Left renal cortex interstitium (tissue), 4 donors: ENCODE results near the gene DMRTB1. TPM values are rescaled to one million over a fixed set of nuclear protein-coding genes. Genes with fewer than 3 reads are reported as not detected.

Experiments
- DNase-seq, 4 donors: peaks; one replicate each; pipeline ENCODE4 v3.0.0-alpha.2; 2013; ENCODE audit warnings: low read depth in 4 of 4, low spot score in 2 of 4, missing footprints in 1 of 4
- polyA plus RNA-seq, 4 donors: library from polyadenylated mRNA; unstranded; fragments of 120-200 nt; gene quantifications; one replicate each; pipeline ENCODE4 v1.2.1, GENCODE V29; 2013; ENCODE audit not compliant: insufficient read length in 4 of 4

The DMRTB1 gene
- polyA plus RNA-seq, 4 donors: 0.13 to 0.18 TPM; not detected in 2

- no peak for DNase-seq
Measured at GRCh38 chr1:53462769-53463501, 3.7 kb downstream of the DMRTB1 start.

GRCh38 chr1:53463961-53464899 is 5.0 kb downstream of the DMRTB1 start:
- no peak for DNase-seq

GRCh38 chr1:53465023-53465957 is 6.1 kb downstream of the DMRTB1 start:
- no peak for DNase-seq

DNA sequence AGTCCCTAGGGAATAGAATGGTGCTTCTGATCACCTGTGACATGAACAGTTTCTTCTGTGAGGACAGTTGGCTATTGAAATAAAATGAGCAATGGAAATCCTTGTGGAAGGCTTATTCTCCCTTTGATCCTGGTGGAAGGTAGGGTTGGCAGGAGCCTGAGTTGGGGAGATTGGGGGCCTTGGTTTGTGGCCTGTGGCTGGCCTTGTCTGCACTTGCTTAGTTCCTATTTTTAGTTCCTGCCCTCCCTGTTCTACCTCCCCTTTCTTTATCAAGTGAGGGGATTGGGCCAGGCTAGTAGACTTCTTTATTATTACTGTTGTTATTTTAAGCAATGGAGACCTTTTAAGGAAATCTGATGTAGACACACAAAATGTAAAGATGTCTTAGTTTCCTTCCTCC is 8.2 kb downstream of the DMRTB1 start:
- no peak for DNase-seq

GRCh38 chr1:53468374-53468773 is 9.2 kb downstream of the DMRTB1 start:
- DNase-seq: no peak

DNA sequence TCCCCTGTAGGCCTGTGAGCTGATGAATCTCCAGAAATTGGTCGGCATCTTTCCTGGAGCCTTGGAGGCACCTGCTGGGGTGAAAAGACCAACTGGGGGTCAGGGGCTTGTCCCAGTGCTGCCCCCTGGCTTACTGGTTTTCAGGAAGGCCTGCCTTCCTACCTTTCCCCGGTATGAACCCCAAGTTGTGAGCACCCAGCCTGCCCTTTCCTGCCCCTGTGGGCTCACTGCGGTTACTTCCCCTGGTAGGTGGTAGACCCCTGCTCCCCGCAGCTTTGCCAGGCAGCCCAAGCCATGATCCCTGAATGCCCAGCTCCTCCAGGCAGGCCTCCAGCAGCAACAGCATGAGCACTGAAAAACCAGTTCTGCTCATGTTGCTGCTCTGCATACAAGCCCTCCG is 10.2 kb downstream of the DMRTB1 start:
- no peak for DNase-seq

GRCh38 chr1:53470155-53470554 is 11.0 kb downstream of the DMRTB1 start:
- DNase-seq: peak; percentile 17 to 71 (median 58)

- DNase-seq: no peak
Measured at GRCh38 chr1:53470584-53470983, 11.4 kb downstream of the DMRTB1 start.

DNA sequence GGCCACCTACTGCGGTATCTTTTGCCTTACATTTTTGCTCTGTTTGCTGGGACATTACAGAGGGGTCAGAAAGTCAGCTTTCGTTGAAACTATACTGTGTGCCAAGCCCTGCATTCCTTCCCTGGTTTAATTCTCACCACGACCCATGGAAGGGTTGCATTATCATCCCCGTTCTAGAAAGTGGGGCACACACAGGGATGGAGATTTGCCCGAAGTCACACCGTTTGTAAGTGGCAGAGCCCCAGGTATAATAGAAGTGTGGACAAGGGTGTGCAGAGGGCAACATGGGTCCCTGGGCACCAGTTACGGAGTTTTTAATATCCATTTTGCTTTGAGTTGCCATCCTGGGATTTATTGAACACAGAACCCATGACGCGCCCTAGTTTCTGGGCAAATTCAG is 11.8 kb downstream of the DMRTB1 start:
- DNase-seq: no peak

DNA sequence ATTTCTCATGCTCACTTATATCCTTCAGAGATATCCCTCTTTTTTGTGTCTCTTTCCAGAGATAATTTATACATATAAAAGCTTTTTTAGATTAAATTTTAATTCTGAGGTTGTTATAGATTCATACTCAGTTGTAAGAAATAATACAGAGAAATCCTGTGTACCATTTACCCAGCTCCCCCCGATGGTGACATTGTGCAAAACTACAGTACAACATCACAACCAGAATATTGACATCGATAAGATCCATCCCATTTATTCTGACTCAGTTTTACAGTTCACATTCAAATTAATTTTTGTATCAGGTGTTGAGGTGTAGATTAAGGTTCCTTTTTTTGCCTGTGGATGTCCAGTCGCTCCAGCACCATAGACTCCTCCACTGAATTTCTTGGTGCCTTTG is 14.3 kb downstream of the DMRTB1 start:
- no peak for DNase-seq

DNA sequence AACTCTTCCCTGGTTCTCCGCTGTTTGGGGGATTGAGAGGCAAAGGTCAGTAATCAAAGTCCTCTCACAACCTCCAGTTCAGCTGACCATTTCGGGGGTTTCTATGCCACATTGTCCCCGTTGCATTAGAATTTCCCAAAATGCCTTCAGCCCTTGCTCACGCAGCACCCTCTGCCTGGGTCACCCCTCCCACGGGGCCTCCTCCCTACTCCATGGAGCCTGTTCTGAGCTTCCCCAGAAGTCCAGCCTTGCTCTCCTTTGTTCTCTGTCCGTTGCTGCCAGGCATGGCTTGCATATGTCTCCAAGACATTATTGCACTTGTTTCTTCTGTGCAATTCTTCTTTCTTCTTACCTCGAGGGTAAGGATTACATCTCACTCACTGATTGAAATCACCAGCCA is 16.5 kb downstream of the DMRTB1 start:
- no peak for DNase-seq

GRCh38 chr1:53476579-53476978 is 17.4 kb downstream of the DMRTB1 start:
- no peak for DNase-seq

GRCh38 chr1:53477651-53478501 is 18.7 kb downstream of the DMRTB1 start:
- no peak for DNase-seq

GRCh38 chr1:53478502-53478818 is 19.3 kb downstream of the DMRTB1 start:
- DNase-seq: no peak

DNA sequence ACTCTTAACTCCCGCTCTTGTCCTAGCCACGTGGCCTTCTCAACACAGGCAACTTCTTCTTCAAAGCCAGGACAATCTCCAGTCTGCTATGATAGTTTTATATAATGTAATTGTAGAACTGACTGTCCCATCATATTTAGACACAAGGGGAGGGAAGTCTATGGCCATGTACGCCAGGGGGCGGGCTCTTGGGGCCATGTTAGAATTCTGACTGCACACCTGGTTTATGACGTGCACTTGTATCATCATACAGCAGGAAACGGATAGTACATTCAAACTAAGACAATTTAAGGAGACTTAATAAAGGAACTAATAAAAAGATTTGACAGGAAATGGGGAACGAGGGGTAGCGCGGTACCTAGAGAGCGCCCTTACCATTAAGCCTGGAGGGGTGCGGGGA is 21.5 kb downstream of the DMRTB1 start:
- DNase-seq: no peak

GRCh38 chr1:53481456-53481855 is 22.3 kb downstream of the DMRTB1 start:
- DNase-seq: no peak

GRCh38 chr1:53482441-53483153 is 23.4 kb downstream of the DMRTB1 start:
- no peak for DNase-seq

GRCh38 chr1:53483170-53483569 is 24.0 kb downstream of the DMRTB1 start:
- DNase-seq: no peak

GRCh38 chr1:53483656-53484055 is 24.5 kb downstream of the DMRTB1 start:
- no peak for DNase-seq
